ENCODE data around the gene TMEM238. TPM values are rescaled to one million over a fixed set of nuclear protein-coding genes. Genes with fewer than 3 reads are reported as not detected.

Gene TMEM238
- total and polyA plus RNA-seq, 2 donors (not counting 3 experiments of a cell fraction or from before 2014, with no cell fraction given): 0.18 to 0.35 TPM

GRCh38 chr19:55385724-55386492 lies 1.8 kb upstream of the TMEM238 start, which contains the start of gene RPL28:
Gene RPL28 (plus strand): TSS chr19:55385932. CDS start chr19:55386358, 426 bp downstream.
- Histone ChIP-seq H3K27ac (ENCODE audit: insufficient read depth, low read depth, low read length) (peak within 1 kb of the TSS; percentile 75), H3K4me2 (ENCODE audit: insufficient read depth, low read length) (peak within 1 kb of the TSS; percentile 96), H3K4me3 (replicated peaks in 1 of 3; ENCODE audit: insufficient read depth in 1 of 3, low read depth in 1 of 3, low read length in 3 of 3) (peak within 1 kb of the TSS; percentile 33 to 69 (median 67)), H3K9me3 (replicated peaks; ENCODE audit: control insufficient read depth, insufficient read depth, low read length) (no peaks in the 10 kb centered on the region), H3K79me2 (ENCODE audit: control insufficient read depth, insufficient read depth, low read length) (peaks cover 41% of the 10 kb centered on the region), H3K9me1 (replicated peaks; ENCODE audit: control insufficient read depth, extremely low read depth, insufficient read depth, low read length) (no peaks in the 10 kb centered on the region), H4K20me1 (replicated peaks; ENCODE audit: control insufficient read depth, extremely low read depth, insufficient read depth, low read length) (peaks cover 4% of the 10 kb centered on the region), H3K9ac (replicated peaks; ENCODE audit: extremely low read depth, insufficient read depth, low read length) (peak within 1 kb of the TSS; percentile 81), H3K4me1 (ENCODE audit: control insufficient read depth, extremely low read depth, insufficient read depth, low read length) (peaks cover 31% of the 10 kb centered on the region), H3K36me3 (ENCODE audit: control insufficient read depth in 2 of 2, extremely low read depth in 1 of 2, insufficient read depth in 2 of 2, low read length in 2 of 2) (peaks cover 14 to 30% of the 10 kb centered on the region in 2 experiments), H2AFZ (ENCODE audit: low read depth, low read length) (peak within 1 kb of the TSS; percentile 90), H3K27me3 (ENCODE audit: control insufficient read depth in 2 of 2, insufficient read depth in 2 of 2, low read length in 2 of 2) (no peaks in the 10 kb centered on the region)
- dilution Hi-C loops (cut with MboI; ENCODE audit: extremely low pct_ligation_motif_present, low sequenced_read_pairs) (no loop called here), intact Hi-C loops (cut with micrococcal nuclease) (loop anchor here (1.0 to 10.0 kb wide), 7 partner anchors 22 to 241 kb away; partner anchors contain the start of genes ISOC2, KMT5C, TNNT1 and ZNF524)
- POLR2A ChIA-PET: interaction anchor here (0.9 kb wide), 1 partner anchor 20 kb away, joined by 3 read pairs; no protein-coding TSS in a partner anchor
- TSS peak; percentile 71 for BruUV-seq (replicated peaks)
- CTCF ChIA-PET: interaction anchor here (2.9 kb wide), 1 partner anchor 84 kb away, joined by 10 read pairs; no protein-coding TSS in a partner anchor
- TF ChIP-seq CTCF (IDR thresholded peaks at IDR 0.05; ENCODE audit: extremely low read depth in 1 of 2, insufficient read depth in 1 of 2, low read depth in 1 of 2, low read length in 2 of 2) (no peak), JUN (IDR thresholded peaks at IDR 0.05; ENCODE audit: borderline replicate concordance, insufficient read depth, insufficient read length, low read depth) (no peak), POLR2A (IDR thresholded peaks at IDR 0.05; ENCODE audit: low read depth, low read length) (peak; percentile 100), EZH2 (IDR thresholded peaks at IDR 0.05; ENCODE audit: borderline replicate concordance, low read depth, low read length, severe bottlenecking) (no peak), MYC (IDR thresholded peaks at IDR 0.05; ENCODE audit: low read depth, low read length) (peak; percentile 66), POLR2AphosphoS5 (IDR thresholded peaks at IDR 0.05; ENCODE audit: insufficient read depth, low read depth, low read length) (peak; percentile 100), FOS (IDR thresholded peaks at IDR 0.05; ENCODE audit: borderline replicate concordance, insufficient read depth, low read length) (no peak), GATA2 (IDR thresholded peaks at IDR 0.05; ENCODE audit: insufficient read depth, insufficient read length, low read depth, low read length) (no peak)
- TF ChIP-seq, protein P1, sequence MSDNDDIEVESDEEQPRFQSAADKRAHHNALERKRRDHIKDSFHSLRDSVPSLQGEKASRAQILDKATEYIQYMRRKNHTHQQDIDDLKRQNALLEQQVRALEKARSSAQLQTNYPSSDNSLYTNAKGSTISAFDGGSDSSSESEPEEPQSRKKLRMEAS (IDR thresholded peaks at IDR 0.05; ENCODE audit: insufficient read depth, insufficient read length): peak; percentile 56
- FAIRE-seq (peak; percentile 100), DNase-seq (ENCODE audit: low read depth, low spot score) (peak; percentile 99)
